ENCODE results near the gene ZRANB1.

DNA sequence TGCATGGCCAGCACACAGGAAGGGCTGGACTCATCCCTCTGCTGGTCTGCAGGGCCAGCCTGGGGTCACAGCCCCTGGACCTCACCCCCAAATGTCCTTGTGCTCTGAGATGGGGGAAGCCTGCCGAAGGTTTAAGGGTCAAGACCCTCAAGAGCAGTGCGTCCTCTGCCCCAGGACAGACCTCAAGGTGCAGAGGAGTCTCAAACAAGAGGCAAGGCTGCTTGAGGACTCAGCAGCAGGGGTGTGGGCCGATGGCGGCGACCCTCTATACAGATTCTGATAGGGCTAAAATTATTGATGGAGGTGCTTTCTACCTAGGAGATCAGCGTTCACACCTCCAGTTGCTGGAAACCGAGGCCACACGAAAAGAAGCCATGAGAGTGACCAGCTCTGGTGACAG lies 80.7 kb downstream of the ZRANB1 start:
- TF ChIP-seq, protein P1, sequence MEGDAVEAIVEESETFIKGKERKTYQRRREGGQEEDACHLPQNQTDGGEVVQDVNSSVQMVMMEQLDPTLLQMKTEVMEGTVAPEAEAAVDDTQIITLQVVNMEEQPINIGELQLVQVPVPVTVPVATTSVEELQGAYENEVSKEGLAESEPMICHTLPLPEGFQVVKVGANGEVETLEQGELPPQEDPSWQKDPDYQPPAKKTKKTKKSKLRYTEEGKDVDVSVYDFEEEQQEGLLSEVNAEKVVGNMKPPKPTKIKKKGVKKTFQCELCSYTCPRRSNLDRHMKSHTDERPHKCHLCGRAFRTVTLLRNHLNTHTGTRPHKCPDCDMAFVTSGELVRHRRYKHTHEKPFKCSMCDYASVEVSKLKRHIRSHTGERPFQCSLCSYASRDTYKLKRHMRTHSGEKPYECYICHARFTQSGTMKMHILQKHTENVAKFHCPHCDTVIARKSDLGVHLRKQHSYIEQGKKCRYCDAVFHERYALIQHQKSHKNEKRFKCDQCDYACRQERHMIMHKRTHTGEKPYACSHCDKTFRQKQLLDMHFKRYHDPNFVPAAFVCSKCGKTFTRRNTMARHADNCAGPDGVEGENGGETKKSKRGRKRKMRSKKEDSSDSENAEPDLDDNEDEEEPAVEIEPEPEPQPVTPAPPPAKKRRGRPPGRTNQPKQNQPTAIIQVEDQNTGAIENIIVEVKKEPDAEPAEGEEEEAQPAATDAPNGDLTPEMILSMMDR (conservative IDR thresholded peaks at IDR 0.05) = no peak
- no peak for TF ChIP-seq ZFX (IDR thresholded peaks at IDR 0.05)

Measured in C4-2B (cell line).